Right atrium auricular region (tissue), 2 donors: ENCODE results near the gene ZNF598. TPM values are rescaled to one million over a fixed set of nuclear protein-coding genes. Genes with fewer than 3 reads are reported as not detected.

Experiments
- DNase-seq: peaks from one replicate; pipeline ENCODE4 v3.0.0-alpha.2; 2019; ENCODE audit warnings: low spot score
- H3K27ac ChIP-seq, 2 donors: fragments of 200-600 bp; sonication (generic); 1 replicate in 1 of 2; 2 replicates in 1 of 2; pipeline ENCODE4 v1.5.1; 2016 to 2019
- H3K27me3 ChIP-seq, 2 donors: fragments of 200-600 bp; sonication (generic); one replicate each; pipeline versions ENCODE4 v1.5.1 to v1.6.0; 2017 to 2019
- H3K36me3 ChIP-seq: fragments of 200-600 bp; sonication (generic); one replicate; pipeline ENCODE4 v1.5.1; 2016
- H3K4me1 ChIP-seq, 2 donors: fragments of 200-600 bp; sonication (generic); one replicate each; pipeline versions ENCODE4 v1.5.1 to v1.6.0; 2017 to 2019
- H3K4me3 ChIP-seq, 2 donors: fragments of 200-600 bp; sonication (generic); 1 replicate in 1 of 2; 2 replicates in 1 of 2; pipeline ENCODE4 v1.5.1; 2017 to 2019; ENCODE audit warnings: mild to moderate bottlenecking in 1 of 2, moderate library complexity in 1 of 2
- H3K9me3 ChIP-seq, 2 donors: fragments of 200-600 bp; sonication (generic); one replicate each; pipeline ENCODE4 v1.5.1; 2019
- CTCF ChIP-seq, 2 donors: fragments of 200-600 bp; sonication (generic); IDR thresholded peaks; one replicate each; pipeline ENCODE4 v1.5.1; 2019; ENCODE audit warnings: antibody characterized with exemption in 2 of 2
- total RNA-seq, 2 donors: library from RNA; depleted of rRNA; stranded (reverse); fragments of >200 nt; gene quantifications; one replicate each; pipeline ENCODE4 v1.1.0, GENCODE V29; 2016

ZNF598 gene
- total RNA-seq, 2 donors from 2014 or later, result 11.4 to 19.9 TPM

- Histone ChIP-seq H3K9me3 (no peaks in the 10 kb centered on the region), H3K4me3 (peak overlapping the region in 1 of 2 donors; percentile 38), H3K36me3 (no peaks in the 10 kb centered on the region), H3K4me1 (peaks cover 0 to 72% of the 10 kb centered on the region in 2 donors), H3K27ac (peak overlapping the region; percentile 55 to 63), H3K27me3 (peaks cover 7 to 9% of the 10 kb centered on the region in 2 donors)
- no peak for TF ChIP-seq CTCF (IDR thresholded peaks at IDR 0.05)
- no peak for DNase-seq
Observed at GRCh38 chr16:2024032-2024420, 14.4 kb upstream of the ZNF598 start.

- Histone ChIP-seq H3K27ac (peak overlapping the region; percentile 55 to 63), H3K27me3 (peaks cover 7 to 9% of the 10 kb centered on the region in 2 donors), H3K4me3 (peak overlapping the region; percentile 10 to 38), H3K36me3 (no peaks in the 10 kb centered on the region), H3K4me1 (peaks cover 0 to 65% of the 10 kb centered on the region in 2 donors), H3K9me3 (no peaks in the 10 kb centered on the region)
- peak; percentile 90 for DNase-seq
- TF ChIP-seq CTCF (IDR thresholded peaks at IDR 0.05), result peak; percentile 98 to 99
Observed at GRCh38 chr16:2023092-2024031, 13.7 kb upstream of the ZNF598 start.

GRCh38 chr16:2022723-2023091 is 13.1 kb upstream of the ZNF598 start:
- H3K27me3 ChIP-seq, result peaks cover 7 to 9% of the 10 kb centered on the region in 2 donors
- H3K4me3 ChIP-seq, result peak overlapping the region in 1 of 2 donors; percentile 38
- no peak for DNase-seq
- no peaks in the 10 kb centered on the region for H3K9me3 ChIP-seq
- no peak for TF ChIP-seq CTCF (IDR thresholded peaks at IDR 0.05)
- peaks cover 0 to 59% of the 10 kb centered on the region in 2 donors for H3K4me1 ChIP-seq
- H3K27ac ChIP-seq, result no peak overlapping the region
- H3K36me3 ChIP-seq, result no peaks in the 10 kb centered on the region

- Histone ChIP-seq H3K4me3 (peak overlapping the region in 1 of 2 donors; percentile 9), H3K4me1 (peaks cover 0 to 40% of the 10 kb centered on the region in 2 donors), H3K27me3 (peaks cover 7 to 9% of the 10 kb centered on the region in 2 donors), H3K36me3 (no peaks in the 10 kb centered on the region), H3K9me3 (no peaks in the 10 kb centered on the region), H3K27ac (no peak overlapping the region)
- TF ChIP-seq CTCF (IDR thresholded peaks at IDR 0.05), result no peak
- DNase-seq, result no peak
Observed at GRCh38 chr16:2019921-2020831, 10.6 kb upstream of the ZNF598 start.

GRCh38 chr16:2019518-2019920 is 9.9 kb upstream of the ZNF598 start, which contains the start of gene NPW:
NPW (plus strand) TSS chr16:2019785.
- Histone ChIP-seq H3K27me3 (peaks cover 7 to 9% of the 10 kb centered on the region in 2 donors), H3K36me3 (no peaks in the 10 kb centered on the region), H3K9me3 (no peaks in the 10 kb centered on the region), H3K4me3 (peak within 1 kb of the TSS in 1 of 2 donors; percentile 9), H3K4me1 (peaks cover 0 to 34% of the 10 kb centered on the region in 2 donors), H3K27ac (no peak within 1 kb of the TSS)
- no peak for TF ChIP-seq CTCF (IDR thresholded peaks at IDR 0.05)
- no peak for DNase-seq
